GM10266 (cell line): ENCODE results near the gene PSMB3.

ENCODE experiments used
- DNase-seq: peaks from one replicate; pipeline ENCODE4 v3.0.0; 2012; ENCODE audit errors: extremely low spot score
- CTCF ChIP-seq: IDR thresholded peaks from 2 replicates; pipeline ENCODE4 v1.5.1; 2012; ENCODE audit warnings: mild to moderate bottlenecking, low read depth; ENCODE audit not compliant: control insufficient read depth, insufficient read depth; ENCODE audit errors: missing control alignments

Gene PSMB3

GRCh38 chr17:38731526-38732294 lies 20.8 kb upstream of the PSMB3 start:
- TF ChIP-seq CTCF, result no peak
- DNase-seq, result no peak

DNA sequence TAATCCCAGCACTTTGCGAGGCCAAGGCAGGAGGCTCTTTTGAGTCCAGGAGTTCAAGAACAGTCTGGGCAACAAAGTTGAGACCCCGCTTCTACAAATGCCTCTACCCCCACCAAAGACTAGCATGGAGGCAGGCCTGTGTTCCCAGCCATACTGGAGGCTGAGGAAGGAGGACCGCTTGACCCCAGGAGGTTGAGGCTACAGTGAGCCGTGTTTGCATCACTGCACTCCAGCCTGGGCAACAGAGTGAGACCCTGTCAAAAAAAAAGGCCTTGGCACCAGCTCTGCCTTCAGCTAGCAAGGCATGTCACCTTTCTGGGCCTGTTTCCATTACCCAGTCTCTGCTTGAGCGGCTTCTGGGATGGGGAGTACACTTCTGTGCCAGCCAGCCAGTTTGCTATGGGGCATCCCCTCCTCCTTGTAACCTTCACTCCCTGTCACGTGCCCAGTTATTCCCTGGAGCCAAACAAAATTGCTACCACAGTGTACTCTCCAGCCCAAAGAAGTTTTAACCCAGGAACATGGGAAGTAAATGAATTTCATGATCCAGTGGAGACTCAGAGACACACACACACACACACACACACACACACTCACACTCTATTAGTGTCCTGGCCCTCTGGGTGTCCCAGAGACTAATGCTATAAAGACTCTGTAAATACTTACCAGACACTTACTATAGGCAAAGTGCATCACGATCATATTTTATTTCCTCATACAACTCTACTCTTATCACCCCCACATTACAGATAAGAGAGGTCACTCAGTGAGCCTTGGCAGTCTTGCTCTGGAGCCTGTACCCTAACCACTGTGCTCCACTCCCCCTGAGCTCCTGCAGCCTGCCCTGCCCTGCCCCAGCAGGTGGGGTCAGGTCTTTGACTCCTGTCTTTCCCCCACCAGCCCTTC lies 19.9 kb upstream of the PSMB3 start:
- no peak for DNase-seq
- TF ChIP-seq CTCF, result no peak

DNA sequence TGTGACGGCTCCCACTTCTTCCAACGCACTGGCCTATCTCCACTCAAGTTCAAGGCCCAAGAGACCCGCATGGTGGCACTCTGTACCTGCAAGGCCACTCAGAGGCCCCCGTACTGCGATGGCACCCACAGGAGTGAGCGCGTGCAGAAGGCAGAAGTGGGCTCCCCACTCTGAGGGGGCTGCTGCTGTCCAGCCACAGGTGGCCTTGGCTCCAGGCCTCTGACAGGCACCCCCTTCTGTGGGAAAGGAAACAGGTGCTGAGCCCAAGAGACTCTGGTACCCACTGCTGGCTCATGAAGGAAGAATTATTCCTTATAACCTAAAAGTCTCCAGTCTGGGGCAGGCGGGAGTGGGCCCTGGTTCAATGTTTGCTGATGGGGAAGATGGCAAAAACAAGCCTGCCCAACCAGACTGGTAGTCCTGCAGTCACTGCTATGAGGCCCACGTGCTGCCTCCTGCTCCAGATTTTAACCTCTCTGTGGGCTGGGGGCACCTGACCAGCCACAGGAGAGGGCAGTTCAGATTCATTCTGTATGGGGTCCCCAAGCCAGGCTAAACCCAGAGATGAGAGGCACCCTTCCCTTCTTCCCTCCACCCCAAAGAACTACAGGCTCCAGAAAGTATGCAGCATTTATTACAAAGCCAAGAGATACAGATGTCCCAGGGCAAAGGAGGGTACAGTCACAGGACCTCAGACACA lies 19.1 kb upstream of the PSMB3 start:
- no peak for DNase-seq
- TF ChIP-seq CTCF, result no peak

GRCh38 chr17:38733982-38734973 lies 18.3 kb upstream of the PSMB3 start:
- peak; percentile 36 for TF ChIP-seq CTCF
- DNase-seq, result no peak

DNA sequence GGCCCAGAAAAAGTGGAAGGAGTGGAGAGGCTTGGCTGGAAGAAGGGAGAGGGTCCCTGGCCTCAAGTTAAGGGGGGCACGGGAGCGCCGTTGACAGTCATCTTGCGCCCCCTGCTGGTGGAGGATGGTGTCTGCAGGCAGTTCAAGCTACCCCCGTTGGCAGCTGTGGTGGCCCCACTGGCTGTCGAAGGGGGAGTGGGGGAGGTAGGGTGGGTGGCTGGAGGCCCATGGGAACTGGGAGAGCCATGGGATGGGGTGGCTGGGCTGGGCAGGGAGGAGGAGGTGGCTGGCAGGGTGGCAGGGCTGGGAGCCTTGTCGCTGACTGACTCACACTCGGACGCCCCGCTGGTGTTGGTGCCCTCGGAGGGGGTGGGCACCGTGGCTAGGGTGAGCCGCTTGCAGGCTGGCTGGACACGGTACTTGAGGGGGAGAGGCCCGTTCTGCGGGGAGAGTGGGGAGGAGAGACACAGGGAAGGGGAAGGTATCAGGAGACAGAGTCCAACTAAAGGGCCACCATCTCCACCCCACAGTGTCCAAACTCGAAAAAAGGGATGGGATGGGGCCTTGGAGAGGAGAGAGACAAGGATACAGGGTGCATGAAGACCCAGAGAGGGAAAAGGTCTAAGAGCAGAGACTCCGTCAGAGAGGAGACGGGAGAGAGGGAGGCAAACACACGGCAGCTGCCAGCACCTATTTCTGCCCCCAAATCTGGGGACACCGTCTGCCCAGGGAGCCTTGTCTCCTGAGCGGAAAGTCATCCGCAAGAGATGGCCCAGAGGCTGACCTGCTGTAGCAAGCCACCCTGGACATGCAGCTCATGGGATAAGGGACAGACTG lies 17.2 kb upstream of the PSMB3 start:
- peak; percentile 97 for TF ChIP-seq CTCF
- DNase-seq, result peak; percentile 85
